Psoas muscle (tissue), 8 donors: ENCODE results near the gene MIOS. TPM values are rescaled to one million over a fixed set of nuclear protein-coding genes. Genes with fewer than 3 reads are reported as not detected.

Experiments used
- ATAC-seq, 4 donors: fragments of 200-7000 bp; cut with Tn5 transposase; one replicate each; pipeline ENCODE4 v1.9.1; 2020; ENCODE audit warnings: moderate library complexity in 3 of 4, mild to moderate bottlenecking in 2 of 4
- DNase-seq, 2 donors: peaks; one replicate each; pipeline ENCODE4 v3.0.0-alpha.2; 2020
- H3K27ac ChIP-seq: fragments of 200-600 bp; one replicate; pipeline ENCODE4 v1.8.0; 2022
- H3K27me3 ChIP-seq, 3 donors: fragments of 200-600 bp in 1 of 3; one replicate each; pipeline versions ENCODE4 v1.6.1 to v1.8.0; 2013 to 2022; ENCODE audit warnings: low read length in 2 of 3, mild to moderate bottlenecking in 2 of 3, moderate library complexity in 1 of 3; ENCODE audit not compliant: insufficient read depth in 3 of 3
- H3K36me3 ChIP-seq, 2 donors: fragments of 200-600 bp in 1 of 2; one replicate each; pipeline versions ENCODE4 v1.6.1 to v1.8.0; 2013 to 2022; ENCODE audit warnings: low read depth in 1 of 2, mild to moderate bottlenecking in 1 of 2, moderate library complexity in 1 of 2; ENCODE audit not compliant: insufficient read depth in 1 of 2
- H3K4me1 ChIP-seq: fragments of 200-600 bp; one replicate; pipeline ENCODE4 v1.8.0; 2022
- H3K4me3 ChIP-seq: fragments of 200-600 bp; one replicate; pipeline ENCODE4 v1.8.0; 2022; ENCODE audit warnings: mild to moderate bottlenecking
- H3K9me3 ChIP-seq: fragments of 200-600 bp; one replicate; pipeline ENCODE4 v1.8.0; 2022
- CTCF ChIP-seq: fragments of 200-600 bp; IDR thresholded peaks from one replicate; pipeline ENCODE4 v1.8.0; 2022; ENCODE audit warnings: antibody characterized with exemption
- WGBS, 3 donors: extraction: QIAGEN DNeasy Blood & Tissue Kit; methylation state at CpG; one replicate each; pipeline versions ENCODE4 v1.1.6 to v1.1.7; 2013; 5-methylcytosine and 5-hydroxymethylcytosine counted together
- intact Hi-C, 2 donors: fragments of 100-400 bp; cut with DNase I; formaldehyde crosslinking; loops; one replicate each; pipeline versions ENCODE4 v1.11.0 to v1.14.2; 2022
- polyA plus RNA-seq, 3 donors: library from polyadenylated mRNA; stranded (reverse); fragments of 200-250 nt; gene quantifications; one replicate each; pipeline ENCODE4 v1.2.3, GENCODE V29; 2013
- total RNA-seq, 4 donors: library from RNA; stranded (reverse); fragmentation: NEBNext Ultra II Directional in 2 of 4; extraction: Animal tissue kit (Norgen Biotek cat#: 25700) in 2 of 4; gene quantifications; one replicate each; pipeline versions ENCODE4 v1.2.1 to v1.2.4, GENCODE V29; 2021 to 2023
- donor health status: healthy with polysubstance abuse.
- donor health status: DM: no; HTN: no; CAD: no; lungs with moderate emphysema.
- donor health status: Bipolar disorder and iron deficiency.
- donor health status: healthy.
- donor health status: DM: yes; HTN: yes; CAD: no.
- donor health status: DM: no; HTN: no; CAD: no.
- donor health status: DM: no; HTN: no; CAD: no.
- donor health status: DM: yes; HTN: yes; CAD: no.

The MIOS gene
- total and polyA plus RNA-seq, 7 donors = 65.2 to 219 (median 76.3) TPM

DNA sequence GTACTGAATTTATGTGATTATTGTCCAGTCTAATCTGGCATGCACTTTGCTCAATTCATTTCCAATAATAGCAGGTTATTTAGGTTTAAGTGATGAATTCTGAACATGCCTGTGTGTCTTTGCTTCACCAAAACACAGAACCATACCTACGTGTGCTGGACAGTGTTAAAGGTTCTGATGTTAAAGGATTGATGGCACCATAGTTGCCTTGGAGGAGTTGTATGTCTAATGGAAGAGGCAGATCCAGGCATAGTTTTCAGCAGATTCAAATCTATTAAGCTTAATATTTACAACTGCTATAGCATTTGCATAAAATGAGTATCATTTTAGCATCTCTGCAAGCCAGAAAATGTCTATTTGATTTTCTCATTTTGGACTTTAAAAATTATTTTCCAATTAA is 45.8 kb downstream of the MIOS start:
- no peak for TF ChIP-seq CTCF
- 80 to 92% (median 86%) methylated on average over 1 of the region's 1 CpG for WGBS, 3 donors
- ATAC-seq = no peak
- H3K36me3 ChIP-seq = peaks cover 0 to 20% of the 10 kb centered on the region in 2 donors
- intact Hi-C loops = no loop called here
- no peak for DNase-seq
- no peaks in the 10 kb centered on the region for H3K4me1 ChIP-seq
- no peak overlapping the region for H3K4me3 ChIP-seq
- no peaks in the 10 kb centered on the region for H3K27me3 ChIP-seq
- no peaks in the 10 kb centered on the region for H3K9me3 ChIP-seq
- H3K27ac ChIP-seq = no peak overlapping the region

GRCh38 chr7:7613210-7613609 is 46.5 kb downstream of the MIOS start:
- DNase-seq = no peak
- Histone ChIP-seq H3K9me3 (no peaks in the 10 kb centered on the region), H3K27ac (no peak overlapping the region), H3K4me1 (no peaks in the 10 kb centered on the region), H3K27me3 (no peaks in the 10 kb centered on the region), H3K4me3 (no peak overlapping the region), H3K36me3 (peaks cover 0 to 13% of the 10 kb centered on the region in 2 donors)
- intact Hi-C loops = no loop called here
- WGBS, 3 donors = 88 to 93% (median 93%) methylated on average over 1 of the region's 1 CpG
- ATAC-seq = no peak
- TF ChIP-seq CTCF = no peak

- ATAC-seq (peak in 1 of 4 donors; percentile 21), DNase-seq (no peak)
- H3K4me3 ChIP-seq = no peak overlapping the region
- H3K27me3 ChIP-seq = no peaks in the 10 kb centered on the region
- WGBS, 3 donors = 67 to 76% (median 69%) methylated on average over 4 of the region's 4 CpGs
- H3K9me3 ChIP-seq = no peaks in the 10 kb centered on the region
- H3K36me3 ChIP-seq = peaks cover 0 to 4% of the 10 kb centered on the region in 2 donors
- TF ChIP-seq CTCF = no peak
- intact Hi-C loops = no loop called here
- no peak overlapping the region for H3K27ac ChIP-seq
- no peaks in the 10 kb centered on the region for H3K4me1 ChIP-seq
Observed at GRCh38 chr7:7614018-7614741, 47.5 kb downstream of the MIOS start.

DNA sequence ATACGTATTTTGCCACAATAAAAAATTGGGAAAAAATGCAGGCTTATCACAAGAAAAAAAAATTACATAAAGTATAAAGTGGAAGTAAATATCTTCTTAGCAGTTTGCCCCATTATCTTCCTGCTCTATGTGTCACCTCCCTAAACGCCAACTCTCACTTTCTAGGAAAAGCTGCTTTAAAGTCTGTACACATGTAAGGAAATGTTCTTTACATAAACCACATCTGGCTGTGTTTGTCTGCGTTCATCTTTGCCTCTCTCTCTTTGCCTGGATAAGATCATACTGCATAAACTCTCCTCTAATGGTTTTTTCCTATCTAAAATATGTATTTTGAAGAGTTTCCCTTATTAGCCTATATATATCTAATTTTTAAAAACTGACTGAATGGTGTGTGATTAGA is 50.9 kb downstream of the MIOS start:
- no peak overlapping the region for H3K27ac ChIP-seq
- 80 to 82% (median 80%) methylated on average over 3 of the region's 3 CpGs for WGBS, 3 donors
- no peaks in the 10 kb centered on the region for H3K9me3 ChIP-seq
- no peak for ATAC-seq
- H3K4me1 ChIP-seq = no peaks in the 10 kb centered on the region
- intact Hi-C loops = no loop called here
- H3K4me3 ChIP-seq = no peak overlapping the region
- TF ChIP-seq CTCF = no peak
- H3K36me3 ChIP-seq = no peaks in the 10 kb centered on the region
- DNase-seq = no peak
- H3K27me3 ChIP-seq = no peaks in the 10 kb centered on the region

GRCh38 chr7:7618410-7618809 is 51.7 kb downstream of the MIOS start:
- H3K36me3 ChIP-seq = no peaks in the 10 kb centered on the region
- intact Hi-C loops = no loop called here
- no peaks in the 10 kb centered on the region for H3K27me3 ChIP-seq
- H3K27ac ChIP-seq = no peak overlapping the region
- H3K4me3 ChIP-seq = no peak overlapping the region
- WGBS, 3 donors = 92 to 97% (median 92%) methylated on average over 1 of the region's 1 CpG
- H3K9me3 ChIP-seq = no peaks in the 10 kb centered on the region
- no peaks in the 10 kb centered on the region for H3K4me1 ChIP-seq
- TF ChIP-seq CTCF = no peak
- DNase-seq (no peak), ATAC-seq (no peak)
